ENCODE results near the gene SCFD2. TPM values are rescaled to one million over a fixed set of nuclear protein-coding genes. Genes with fewer than 3 reads are reported as not detected.

The SCFD2 gene
- total RNA-seq, 1 experiment from 2014 or later = 12.4 TPM

DNA sequence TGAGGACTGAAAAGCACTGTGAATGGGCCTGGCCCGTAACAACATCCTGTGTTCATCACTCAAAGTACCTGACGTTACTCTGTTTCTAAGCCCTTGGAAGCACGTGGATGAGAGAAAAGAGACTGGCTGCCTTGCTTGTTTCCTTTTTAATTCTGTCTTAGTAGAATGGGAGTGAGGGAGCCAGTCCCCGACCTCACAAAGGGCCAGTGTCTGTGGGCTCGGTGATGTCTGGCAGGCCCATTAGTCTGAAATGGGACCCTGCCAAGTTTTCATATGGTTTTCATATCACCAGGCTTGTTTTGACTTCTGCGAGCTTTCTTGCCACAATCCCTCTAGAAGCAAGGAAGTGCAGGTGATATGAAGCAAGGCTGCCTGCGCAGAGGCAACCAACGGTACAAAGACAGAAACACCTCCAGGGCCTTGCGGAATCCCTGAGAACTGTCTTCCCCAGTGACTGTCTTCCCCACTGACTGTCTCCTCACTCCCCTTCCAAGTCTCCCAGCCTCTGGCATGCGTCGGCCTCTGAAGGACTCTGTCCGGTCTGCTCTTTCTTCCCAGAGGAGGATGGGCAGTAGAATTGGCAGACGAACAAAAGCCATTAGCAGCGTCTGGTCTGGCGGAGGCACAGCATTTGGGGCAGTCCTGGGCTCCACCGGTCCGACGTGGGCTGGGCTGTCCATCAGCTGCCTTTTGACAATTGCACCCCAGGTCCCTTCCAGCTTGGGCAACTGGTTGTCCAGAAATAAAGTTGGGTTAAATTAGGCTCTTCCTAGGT is 524.0 kb downstream of the SCFD2 start:
- no peaks in the 10 kb centered on the region for H3K9me3 Mint-ChIP-seq
- DNase-seq (ENCODE audit: low spot score) (no peak), ATAC-seq (no peak)
- peaks cover 27% of the 10 kb centered on the region for H3K27me3 Mint-ChIP-seq (ENCODE audit: low read depth)
- H3K4me3 Mint-ChIP-seq = no peak overlapping the region
- ChIA-PET CTCF (no interaction called here), POLR2A (interaction anchor here (0.9 kb wide), 1 partner anchor 101 kb away, joined by 3 read pairs; no protein-coding TSS in a partner anchor)
- no peaks in the 10 kb centered on the region for H3K36me3 Mint-ChIP-seq
- peaks cover 72% of the 10 kb centered on the region for H3K4me1 Mint-ChIP-seq
- TF ChIP-seq, protein P1, sequence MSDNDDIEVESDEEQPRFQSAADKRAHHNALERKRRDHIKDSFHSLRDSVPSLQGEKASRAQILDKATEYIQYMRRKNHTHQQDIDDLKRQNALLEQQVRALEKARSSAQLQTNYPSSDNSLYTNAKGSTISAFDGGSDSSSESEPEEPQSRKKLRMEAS (CRISPR knock-in tag; IDR thresholded peaks at IDR 0.05) = no peak
- TF ChIP-seq, protein P2, sequence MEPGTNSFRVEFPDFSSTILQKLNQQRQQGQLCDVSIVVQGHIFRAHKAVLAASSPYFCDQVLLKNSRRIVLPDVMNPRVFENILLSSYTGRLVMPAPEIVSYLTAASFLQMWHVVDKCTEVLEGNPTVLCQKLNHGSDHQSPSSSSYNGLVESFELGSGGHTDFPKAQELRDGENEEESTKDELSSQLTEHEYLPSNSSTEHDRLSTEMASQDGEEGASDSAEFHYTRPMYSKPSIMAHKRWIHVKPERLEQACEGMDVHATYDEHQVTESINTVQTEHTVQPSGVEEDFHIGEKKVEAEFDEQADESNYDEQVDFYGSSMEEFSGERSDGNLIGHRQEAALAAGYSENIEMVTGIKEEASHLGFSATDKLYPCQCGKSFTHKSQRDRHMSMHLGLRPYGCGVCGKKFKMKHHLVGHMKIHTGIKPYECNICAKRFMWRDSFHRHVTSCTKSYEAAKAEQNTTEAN (CRISPR knock-in tag; IDR thresholded peaks at IDR 0.05) = no peak
- TF ChIP-seq, protein P3, sequence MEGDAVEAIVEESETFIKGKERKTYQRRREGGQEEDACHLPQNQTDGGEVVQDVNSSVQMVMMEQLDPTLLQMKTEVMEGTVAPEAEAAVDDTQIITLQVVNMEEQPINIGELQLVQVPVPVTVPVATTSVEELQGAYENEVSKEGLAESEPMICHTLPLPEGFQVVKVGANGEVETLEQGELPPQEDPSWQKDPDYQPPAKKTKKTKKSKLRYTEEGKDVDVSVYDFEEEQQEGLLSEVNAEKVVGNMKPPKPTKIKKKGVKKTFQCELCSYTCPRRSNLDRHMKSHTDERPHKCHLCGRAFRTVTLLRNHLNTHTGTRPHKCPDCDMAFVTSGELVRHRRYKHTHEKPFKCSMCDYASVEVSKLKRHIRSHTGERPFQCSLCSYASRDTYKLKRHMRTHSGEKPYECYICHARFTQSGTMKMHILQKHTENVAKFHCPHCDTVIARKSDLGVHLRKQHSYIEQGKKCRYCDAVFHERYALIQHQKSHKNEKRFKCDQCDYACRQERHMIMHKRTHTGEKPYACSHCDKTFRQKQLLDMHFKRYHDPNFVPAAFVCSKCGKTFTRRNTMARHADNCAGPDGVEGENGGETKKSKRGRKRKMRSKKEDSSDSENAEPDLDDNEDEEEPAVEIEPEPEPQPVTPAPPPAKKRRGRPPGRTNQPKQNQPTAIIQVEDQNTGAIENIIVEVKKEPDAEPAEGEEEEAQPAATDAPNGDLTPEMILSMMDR (IDR thresholded peaks at IDR 0.05) = no peak
- TF ChIP-seq ZNF219 (CRISPR knock-in tag; IDR thresholded peaks at IDR 0.05; ENCODE audit: borderline replicate concordance) (no peak), RELA (CRISPR knock-in tag; IDR thresholded peaks at IDR 0.05; ENCODE audit: borderline replicate concordance) (no peak), ATF1 (CRISPR knock-in tag; IDR thresholded peaks at IDR 0.05) (no peak), TEAD1 (CRISPR knock-in tag; IDR thresholded peaks at IDR 0.05) (no peak), ZNF317 (CRISPR knock-in tag; IDR thresholded peaks at IDR 0.05; ENCODE audit: borderline replicate concordance, low read depth) (no peak), ZNF423 (CRISPR knock-in tag; IDR thresholded peaks at IDR 0.05) (no peak), ZNF671 (CRISPR knock-in tag; IDR thresholded peaks at IDR 0.05) (no peak), EMX1 (CRISPR knock-in tag; IDR thresholded peaks at IDR 0.05) (no peak)
- TF ChIP-seq, protein P4, sequence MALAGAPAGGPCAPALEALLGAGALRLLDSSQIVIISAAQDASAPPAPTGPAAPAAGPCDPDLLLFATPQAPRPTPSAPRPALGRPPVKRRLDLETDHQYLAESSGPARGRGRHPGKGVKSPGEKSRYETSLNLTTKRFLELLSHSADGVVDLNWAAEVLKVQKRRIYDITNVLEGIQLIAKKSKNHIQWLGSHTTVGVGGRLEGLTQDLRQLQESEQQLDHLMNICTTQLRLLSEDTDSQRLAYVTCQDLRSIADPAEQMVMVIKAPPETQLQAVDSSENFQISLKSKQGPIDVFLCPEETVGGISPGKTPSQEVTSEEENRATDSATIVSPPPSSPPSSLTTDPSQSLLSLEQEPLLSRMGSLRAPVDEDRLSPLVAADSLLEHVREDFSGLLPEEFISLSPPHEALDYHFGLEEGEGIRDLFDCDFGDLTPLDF (CRISPR knock-in tag; IDR thresholded peaks at IDR 0.05) = no peak
- TF ChIP-seq, protein P5, sequence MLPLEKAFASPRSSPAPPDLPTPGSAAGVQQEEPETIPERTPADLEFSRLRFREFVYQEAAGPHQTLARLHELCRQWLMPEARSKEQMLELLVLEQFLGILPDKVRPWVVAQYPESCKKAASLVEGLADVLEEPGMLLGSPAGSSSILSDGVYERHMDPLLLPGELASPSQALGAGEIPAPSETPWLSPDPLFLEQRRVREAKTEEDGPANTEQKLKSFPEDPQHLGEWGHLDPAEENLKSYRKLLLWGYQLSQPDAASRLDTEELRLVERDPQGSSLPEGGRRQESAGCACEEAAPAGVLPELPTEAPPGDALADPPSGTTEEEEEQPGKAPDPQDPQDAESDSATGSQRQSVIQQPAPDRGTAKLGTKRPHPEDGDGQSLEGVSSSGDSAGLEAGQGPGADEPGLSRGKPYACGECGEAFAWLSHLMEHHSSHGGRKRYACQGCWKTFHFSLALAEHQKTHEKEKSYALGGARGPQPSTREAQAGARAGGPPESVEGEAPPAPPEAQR (CRISPR knock-in tag; IDR thresholded peaks at IDR 0.05) = no peak
- TF ChIP-seq, protein P6, sequence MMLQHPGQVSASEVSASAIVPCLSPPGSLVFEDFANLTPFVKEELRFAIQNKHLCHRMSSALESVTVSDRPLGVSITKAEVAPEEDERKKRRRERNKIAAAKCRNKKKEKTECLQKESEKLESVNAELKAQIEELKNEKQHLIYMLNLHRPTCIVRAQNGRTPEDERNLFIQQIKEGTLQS (CRISPR knock-in tag; conservative IDR thresholded peaks at IDR 0.05) = no peak
- TF ChIP-seq, protein P7, sequence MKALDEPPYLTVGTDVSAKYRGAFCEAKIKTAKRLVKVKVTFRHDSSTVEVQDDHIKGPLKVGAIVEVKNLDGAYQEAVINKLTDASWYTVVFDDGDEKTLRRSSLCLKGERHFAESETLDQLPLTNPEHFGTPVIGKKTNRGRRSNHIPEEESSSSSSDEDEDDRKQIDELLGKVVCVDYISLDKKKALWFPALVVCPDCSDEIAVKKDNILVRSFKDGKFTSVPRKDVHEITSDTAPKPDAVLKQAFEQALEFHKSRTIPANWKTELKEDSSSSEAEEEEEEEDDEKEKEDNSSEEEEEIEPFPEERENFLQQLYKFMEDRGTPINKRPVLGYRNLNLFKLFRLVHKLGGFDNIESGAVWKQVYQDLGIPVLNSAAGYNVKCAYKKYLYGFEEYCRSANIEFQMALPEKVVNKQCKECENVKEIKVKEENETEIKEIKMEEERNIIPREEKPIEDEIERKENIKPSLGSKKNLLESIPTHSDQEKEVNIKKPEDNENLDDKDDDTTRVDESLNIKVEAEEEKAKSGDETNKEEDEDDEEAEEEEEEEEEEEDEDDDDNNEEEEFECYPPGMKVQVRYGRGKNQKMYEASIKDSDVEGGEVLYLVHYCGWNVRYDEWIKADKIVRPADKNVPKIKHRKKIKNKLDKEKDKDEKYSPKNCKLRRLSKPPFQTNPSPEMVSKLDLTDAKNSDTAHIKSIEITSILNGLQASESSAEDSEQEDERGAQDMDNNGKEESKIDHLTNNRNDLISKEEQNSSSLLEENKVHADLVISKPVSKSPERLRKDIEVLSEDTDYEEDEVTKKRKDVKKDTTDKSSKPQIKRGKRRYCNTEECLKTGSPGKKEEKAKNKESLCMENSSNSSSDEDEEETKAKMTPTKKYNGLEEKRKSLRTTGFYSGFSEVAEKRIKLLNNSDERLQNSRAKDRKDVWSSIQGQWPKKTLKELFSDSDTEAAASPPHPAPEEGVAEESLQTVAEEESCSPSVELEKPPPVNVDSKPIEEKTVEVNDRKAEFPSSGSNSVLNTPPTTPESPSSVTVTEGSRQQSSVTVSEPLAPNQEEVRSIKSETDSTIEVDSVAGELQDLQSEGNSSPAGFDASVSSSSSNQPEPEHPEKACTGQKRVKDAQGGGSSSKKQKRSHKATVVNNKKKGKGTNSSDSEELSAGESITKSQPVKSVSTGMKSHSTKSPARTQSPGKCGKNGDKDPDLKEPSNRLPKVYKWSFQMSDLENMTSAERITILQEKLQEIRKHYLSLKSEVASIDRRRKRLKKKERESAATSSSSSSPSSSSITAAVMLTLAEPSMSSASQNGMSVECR (CRISPR knock-in tag; IDR thresholded peaks at IDR 0.05; ENCODE audit: borderline replicate concordance) = no peak
- TF ChIP-seq, protein P8, sequence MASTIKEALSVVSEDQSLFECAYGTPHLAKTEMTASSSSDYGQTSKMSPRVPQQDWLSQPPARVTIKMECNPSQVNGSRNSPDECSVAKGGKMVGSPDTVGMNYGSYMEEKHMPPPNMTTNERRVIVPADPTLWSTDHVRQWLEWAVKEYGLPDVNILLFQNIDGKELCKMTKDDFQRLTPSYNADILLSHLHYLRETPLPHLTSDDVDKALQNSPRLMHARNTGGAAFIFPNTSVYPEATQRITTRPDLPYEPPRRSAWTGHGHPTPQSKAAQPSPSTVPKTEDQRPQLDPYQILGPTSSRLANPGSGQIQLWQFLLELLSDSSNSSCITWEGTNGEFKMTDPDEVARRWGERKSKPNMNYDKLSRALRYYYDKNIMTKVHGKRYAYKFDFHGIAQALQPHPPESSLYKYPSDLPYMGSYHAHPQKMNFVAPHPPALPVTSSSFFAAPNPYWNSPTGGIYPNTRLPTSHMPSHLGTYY (CRISPR knock-in tag; IDR thresholded peaks at IDR 0.05) = no peak
- no peak overlapping the region for H3K27ac Mint-ChIP-seq

All from WTC11 (cell line).